GM18498 (cell line): ENCODE measurements around the gene SMAD7.

Experiments used
- ATAC-seq: cut with Tn5 transposase; IDR thresholded peaks from one replicate; pipeline ENCODE4 v1.9.1; 2021; ENCODE audit warnings: mild to moderate bottlenecking, moderate library complexity; ENCODE audit not compliant: unreplicated experiment

The SMAD7 gene

GRCh38 chr18:48896875-48897511, 53.8 kb downstream of the SMAD7 start:
- ATAC-seq = peak; percentile 76

GRCh38 chr18:48896326-48896874, 54.4 kb downstream of the SMAD7 start:
- peak; percentile 6 for ATAC-seq

GRCh38 chr18:48894799-48895346, 55.9 kb downstream of the SMAD7 start:
- no peak for ATAC-seq

- ATAC-seq = no peak
These were observed 56.9 kb downstream of the SMAD7 start for GRCh38 chr18:48893608-48894600.

GRCh38 chr18:48893061-48893607, 57.6 kb downstream of the SMAD7 start:
- no peak for ATAC-seq

GRCh38 chr18:48892146-48892855, 58.5 kb downstream of the SMAD7 start:
- no peak for ATAC-seq

- ATAC-seq = no peak
These were observed 59.0 kb downstream of the SMAD7 start for GRCh38 chr18:48891721-48892120.

GRCh38 chr18:48889981-48890762, 60.6 kb downstream of the SMAD7 start:
- no peak for ATAC-seq

- ATAC-seq = no peak
These were observed 61.4 kb downstream of the SMAD7 start for GRCh38 chr18:48889115-48889941.

- ATAC-seq = no peak
These were observed 62.0 kb downstream of the SMAD7 start for GRCh38 chr18:48888773-48889080.

- no peak for ATAC-seq
These were observed 62.6 kb downstream of the SMAD7 start for GRCh38 chr18:48887905-48888772.

- ATAC-seq = no peak
These were observed 63.4 kb downstream of the SMAD7 start for GRCh38 chr18:48887294-48887904.

- no peak for ATAC-seq
These were observed 64.1 kb downstream of the SMAD7 start for GRCh38 chr18:48886520-48887293.

GRCh38 chr18:48885924-48886400, 64.8 kb downstream of the SMAD7 start:
- ATAC-seq = no peak

GRCh38 chr18:48885266-48885923, 65.4 kb downstream of the SMAD7 start:
- no peak for ATAC-seq

GRCh38 chr18:48884771-48885170, 66.0 kb downstream of the SMAD7 start:
- ATAC-seq = no peak
